ENCODE measurements around the gene SYDE2. TPM values are rescaled to one million over a fixed set of nuclear protein-coding genes. Genes with fewer than 3 reads are reported as not detected.

Gene SYDE2
- total RNA-seq, 1 donor from 2014 or later: 1.5 TPM

DNA sequence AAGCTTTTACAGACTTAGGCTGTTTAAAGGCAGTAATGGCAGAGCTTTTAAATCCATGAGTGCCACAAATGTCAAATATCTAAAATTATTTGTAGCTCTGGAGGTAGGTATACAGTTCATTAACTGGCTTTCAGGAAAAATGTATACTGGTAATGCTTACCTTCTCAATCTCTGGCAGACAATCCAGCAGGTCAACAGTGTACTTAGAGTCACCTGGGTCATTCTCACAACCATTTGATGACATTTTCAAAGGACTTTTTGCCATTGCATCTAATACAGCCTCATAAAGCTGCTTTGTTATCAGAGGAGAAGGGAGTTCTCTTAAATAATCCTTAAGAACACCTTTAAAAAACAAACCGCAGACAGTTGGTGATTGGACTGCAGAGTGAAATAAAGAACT is 31.9 kb downstream of the SYDE2 start:
- Mint-ChIP-seq H3K27ac (ENCODE audit: unreplicated experiment) (no peak overlapping the region), H3K36me3 (ENCODE audit: unreplicated experiment) (no peaks in the 10 kb centered on the region), H3K4me3 (ENCODE audit: unreplicated experiment) (no peak overlapping the region), H3K4me1 (ENCODE audit: low read depth, unreplicated experiment) (no peaks in the 10 kb centered on the region), H3K9me3 (ENCODE audit: unreplicated experiment) (no peaks in the 10 kb centered on the region), H3K27me3 (ENCODE audit: unreplicated experiment) (no peaks in the 10 kb centered on the region)
- TF ChIP-seq, protein P1, sequence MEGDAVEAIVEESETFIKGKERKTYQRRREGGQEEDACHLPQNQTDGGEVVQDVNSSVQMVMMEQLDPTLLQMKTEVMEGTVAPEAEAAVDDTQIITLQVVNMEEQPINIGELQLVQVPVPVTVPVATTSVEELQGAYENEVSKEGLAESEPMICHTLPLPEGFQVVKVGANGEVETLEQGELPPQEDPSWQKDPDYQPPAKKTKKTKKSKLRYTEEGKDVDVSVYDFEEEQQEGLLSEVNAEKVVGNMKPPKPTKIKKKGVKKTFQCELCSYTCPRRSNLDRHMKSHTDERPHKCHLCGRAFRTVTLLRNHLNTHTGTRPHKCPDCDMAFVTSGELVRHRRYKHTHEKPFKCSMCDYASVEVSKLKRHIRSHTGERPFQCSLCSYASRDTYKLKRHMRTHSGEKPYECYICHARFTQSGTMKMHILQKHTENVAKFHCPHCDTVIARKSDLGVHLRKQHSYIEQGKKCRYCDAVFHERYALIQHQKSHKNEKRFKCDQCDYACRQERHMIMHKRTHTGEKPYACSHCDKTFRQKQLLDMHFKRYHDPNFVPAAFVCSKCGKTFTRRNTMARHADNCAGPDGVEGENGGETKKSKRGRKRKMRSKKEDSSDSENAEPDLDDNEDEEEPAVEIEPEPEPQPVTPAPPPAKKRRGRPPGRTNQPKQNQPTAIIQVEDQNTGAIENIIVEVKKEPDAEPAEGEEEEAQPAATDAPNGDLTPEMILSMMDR (IDR thresholded peaks at IDR 0.05; ENCODE audit: partially characterized antibody, unreplicated experiment): no peak
- no peak for DNase-seq

- TF ChIP-seq, protein P1 (IDR thresholded peaks at IDR 0.05; ENCODE audit: partially characterized antibody, unreplicated experiment): no peak
- DNase-seq: no peak
- Mint-ChIP-seq H3K9me3 (ENCODE audit: unreplicated experiment) (no peaks in the 10 kb centered on the region), H3K4me1 (ENCODE audit: low read depth, unreplicated experiment) (no peaks in the 10 kb centered on the region), H3K4me3 (ENCODE audit: unreplicated experiment) (no peak overlapping the region), H3K27ac (ENCODE audit: unreplicated experiment) (no peak overlapping the region), H3K36me3 (ENCODE audit: unreplicated experiment) (no peaks in the 10 kb centered on the region), H3K27me3 (ENCODE audit: unreplicated experiment) (no peaks in the 10 kb centered on the region)
These were observed 34.5 kb downstream of the SYDE2 start for GRCh38 chr1:85166351-85166750.

GRCh38 chr1:85158910-85159309 is 41.9 kb downstream of the SYDE2 start:
- Mint-ChIP-seq H3K4me1 (ENCODE audit: low read depth, unreplicated experiment) (no peaks in the 10 kb centered on the region), H3K27ac (ENCODE audit: unreplicated experiment) (no peak overlapping the region), H3K36me3 (ENCODE audit: unreplicated experiment) (no peaks in the 10 kb centered on the region), H3K9me3 (ENCODE audit: unreplicated experiment) (no peaks in the 10 kb centered on the region), H3K27me3 (ENCODE audit: unreplicated experiment) (no peaks in the 10 kb centered on the region), H3K4me3 (ENCODE audit: unreplicated experiment) (no peak overlapping the region)
- DNase-seq: no peak
- TF ChIP-seq, protein P1 (IDR thresholded peaks at IDR 0.05; ENCODE audit: partially characterized antibody, unreplicated experiment): no peak

- DNase-seq: no peak
- no peaks in the 10 kb centered on the region for H3K36me3 Mint-ChIP-seq (ENCODE audit: unreplicated experiment)
- TF ChIP-seq, protein P1 (IDR thresholded peaks at IDR 0.05; ENCODE audit: partially characterized antibody, unreplicated experiment): no peak
These were observed 43.4 kb downstream of the SYDE2 start for GRCh38 chr1:85157436-85157835.

GRCh38 chr1:85153149-85153891 is 47.5 kb downstream of the SYDE2 start:
- DNase-seq: no peak
- no peak overlapping the region for H3K27ac Mint-ChIP-seq (ENCODE audit: unreplicated experiment)

More at GRCh38 chr1:85157436-85157835, 43.4 kb downstream of the SYDE2 start:
- no peak overlapping the region for H3K4me3 Mint-ChIP-seq (ENCODE audit: unreplicated experiment)
- no peak overlapping the region for H3K27ac Mint-ChIP-seq (ENCODE audit: unreplicated experiment)
- H3K27me3 Mint-ChIP-seq (ENCODE audit: unreplicated experiment): no peaks in the 10 kb centered on the region
- H3K4me1 Mint-ChIP-seq (ENCODE audit: low read depth, unreplicated experiment): peaks cover 4% of the 10 kb centered on the region
- H3K9me3 Mint-ChIP-seq (ENCODE audit: unreplicated experiment): no peaks in the 10 kb centered on the region

More at GRCh38 chr1:85153149-85153891, 47.5 kb downstream of the SYDE2 start:
- Mint-ChIP-seq H3K36me3 (ENCODE audit: unreplicated experiment) (no peaks in the 10 kb centered on the region), H3K9me3 (ENCODE audit: unreplicated experiment) (no peaks in the 10 kb centered on the region), H3K4me1 (ENCODE audit: low read depth, unreplicated experiment) (peaks cover 5% of the 10 kb centered on the region), H3K27me3 (ENCODE audit: unreplicated experiment) (no peaks in the 10 kb centered on the region), H3K4me3 (ENCODE audit: unreplicated experiment) (no peak overlapping the region)
- TF ChIP-seq, protein P1 (IDR thresholded peaks at IDR 0.05; ENCODE audit: partially characterized antibody, unreplicated experiment): no peak

Data from glutamatergic neuron (in vitro differentiated cells).